DND-41 (cell line): ENCODE measurements around the gene MERTK.

ENCODE experiments used
- CTCF ChIP-seq: IDR thresholded peaks from 2 replicates; pipeline ENCODE4 v1.5.1; 2012; ENCODE audit warnings: borderline replicate concordance, low read length, moderate library complexity, mild to moderate bottlenecking; ENCODE audit not compliant: poor library complexity, severe bottlenecking; ENCODE audit errors: extremely low read depth
- EZH2 ChIP-seq: IDR thresholded peaks from 3 replicates; pipeline ENCODE4 v1.6.1; 2012; ENCODE audit warnings: borderline replicate concordance, low read depth, mild to moderate bottlenecking, moderate library complexity, low read length, inconsistent platforms; ENCODE audit not compliant: severe bottlenecking

GRCh38 chr2:112020561-112020960, 122.2 kb downstream of the MERTK start:
- TF ChIP-seq CTCF (peak; percentile 37), EZH2 (no peak)
